Measurements from ENCODE around the gene CTIF. TPM values are rescaled to one million over a fixed set of nuclear protein-coding genes. Genes with fewer than 3 reads are reported as not detected.

Gene CTIF
- total RNA-seq, 1 experiment from 2014 or later, result 5.8 TPM

DNA sequence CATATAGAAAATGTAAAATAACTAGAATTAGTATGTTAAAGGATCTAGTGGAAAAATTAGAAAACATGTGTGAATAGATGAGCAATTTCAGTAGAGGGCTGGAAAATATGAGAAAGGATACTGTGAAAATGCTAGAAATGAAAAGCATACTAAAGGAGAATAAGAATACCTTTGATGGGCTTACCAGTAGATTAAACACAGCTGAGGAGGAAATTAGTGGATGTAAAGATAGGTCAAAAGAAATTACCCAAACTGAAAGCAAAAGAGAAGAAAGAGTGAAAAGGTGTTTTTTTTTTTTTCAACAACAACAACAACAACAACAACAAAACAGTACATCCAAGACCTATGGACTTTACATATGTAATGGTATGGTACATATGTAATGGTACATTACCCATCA, 41.0 kb upstream of the CTIF start:
- Histone ChIP-seq H3K79me2 (ENCODE audit: low read length) (no peaks in the 10 kb centered on the region), H3F3A (ENCODE audit: low read length, unreplicated experiment) (no peaks in the 10 kb centered on the region), H3K4me1 (ENCODE audit: insufficient read depth, low read length) (no peaks in the 10 kb centered on the region), H3K4me2 (ENCODE audit: low read length) (no peak overlapping the region), H3K4me3 (ENCODE audit: low read length) (no peak overlapping the region), H3K27ac (ENCODE audit: low read length) (no peak overlapping the region), H4K20me1 (ENCODE audit: low read length) (no peaks in the 10 kb centered on the region), H3K27me3 (ENCODE audit: low read length) (no peaks in the 10 kb centered on the region), H3K9ac (ENCODE audit: low read length) (no peak overlapping the region), H3K36me3 (ENCODE audit: low read depth, low read length) (no peaks in the 10 kb centered on the region), H3K9me2 (replicated peaks; ENCODE audit: low read length) (no peaks in the 10 kb centered on the region), H2AFZ (ENCODE audit: low read length) (no peak overlapping the region), H3K9me3 (ENCODE audit: low read length) (no peaks in the 10 kb centered on the region)
- POLR2A ChIA-PET (ENCODE audit: unreplicated experiment), result no interaction called here
- intact Hi-C loops (cut with micrococcal nuclease), result no loop called here
- DNase-seq (no peak), ATAC-seq (no peak)
- CTCF ChIA-PET, result no interaction called here
- TF ChIP-seq, protein P1, sequence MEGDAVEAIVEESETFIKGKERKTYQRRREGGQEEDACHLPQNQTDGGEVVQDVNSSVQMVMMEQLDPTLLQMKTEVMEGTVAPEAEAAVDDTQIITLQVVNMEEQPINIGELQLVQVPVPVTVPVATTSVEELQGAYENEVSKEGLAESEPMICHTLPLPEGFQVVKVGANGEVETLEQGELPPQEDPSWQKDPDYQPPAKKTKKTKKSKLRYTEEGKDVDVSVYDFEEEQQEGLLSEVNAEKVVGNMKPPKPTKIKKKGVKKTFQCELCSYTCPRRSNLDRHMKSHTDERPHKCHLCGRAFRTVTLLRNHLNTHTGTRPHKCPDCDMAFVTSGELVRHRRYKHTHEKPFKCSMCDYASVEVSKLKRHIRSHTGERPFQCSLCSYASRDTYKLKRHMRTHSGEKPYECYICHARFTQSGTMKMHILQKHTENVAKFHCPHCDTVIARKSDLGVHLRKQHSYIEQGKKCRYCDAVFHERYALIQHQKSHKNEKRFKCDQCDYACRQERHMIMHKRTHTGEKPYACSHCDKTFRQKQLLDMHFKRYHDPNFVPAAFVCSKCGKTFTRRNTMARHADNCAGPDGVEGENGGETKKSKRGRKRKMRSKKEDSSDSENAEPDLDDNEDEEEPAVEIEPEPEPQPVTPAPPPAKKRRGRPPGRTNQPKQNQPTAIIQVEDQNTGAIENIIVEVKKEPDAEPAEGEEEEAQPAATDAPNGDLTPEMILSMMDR (conservative IDR thresholded peaks at IDR 0.05; ENCODE audit: low read depth, low read length), result no peak
- TF ChIP-seq EZH2phosphoT487 (IDR thresholded peaks at IDR 0.05; ENCODE audit: borderline replicate concordance, low read length) (no peak), EZH2 (IDR thresholded peaks at IDR 0.05; ENCODE audit: low read length, unreplicated experiment) (no peak)
- no TSS peak for BruUV-seq (replicated peaks)

DNA sequence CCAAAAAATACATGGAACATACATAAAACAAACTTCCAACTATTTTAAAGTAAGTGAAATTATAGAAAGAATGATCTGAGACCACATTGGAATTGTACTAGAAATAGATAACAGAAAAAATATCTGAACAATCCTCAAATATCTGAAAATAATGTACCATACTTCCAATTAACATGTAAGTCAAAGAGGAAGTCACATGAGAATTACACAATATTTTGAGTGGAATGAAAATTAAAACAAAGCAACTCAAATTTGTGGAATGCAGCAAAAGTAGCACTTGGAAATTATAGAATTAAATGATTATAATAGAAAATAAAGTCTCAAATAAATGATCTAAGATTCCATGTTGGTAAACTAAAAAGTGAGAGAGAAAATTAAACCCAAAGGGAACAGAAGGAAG, 38.3 kb upstream of the CTIF start:
- H3K79me2 ChIP-seq (ENCODE audit: low read length), result no peaks in the 10 kb centered on the region
- no peak overlapping the region for H3K4me3 ChIP-seq (ENCODE audit: low read length)
- H3K9me2 ChIP-seq (replicated peaks; ENCODE audit: low read length), result no peaks in the 10 kb centered on the region
- no peak overlapping the region for H3K27ac ChIP-seq (ENCODE audit: low read length)
- H3F3A ChIP-seq (ENCODE audit: low read length, unreplicated experiment), result no peaks in the 10 kb centered on the region
- BruUV-seq (replicated peaks), result no TSS peak
- DNase-seq (no peak), ATAC-seq (no peak)
- no peak overlapping the region for H3K9ac ChIP-seq (ENCODE audit: low read length)
- H3K27me3 ChIP-seq (ENCODE audit: low read length), result no peaks in the 10 kb centered on the region
- no peaks in the 10 kb centered on the region for H3K36me3 ChIP-seq (ENCODE audit: low read depth, low read length)
- H3K9me3 ChIP-seq (ENCODE audit: low read length), result no peaks in the 10 kb centered on the region
- TF ChIP-seq, protein P1 (conservative IDR thresholded peaks at IDR 0.05; ENCODE audit: low read depth, low read length), result no peak
- intact Hi-C loops (cut with micrococcal nuclease), result no loop called here
- H2AFZ ChIP-seq (ENCODE audit: low read length), result no peak overlapping the region
- no peaks in the 10 kb centered on the region for H4K20me1 ChIP-seq (ENCODE audit: low read length)
- no peak overlapping the region for H3K4me2 ChIP-seq (ENCODE audit: low read length)
- CTCF ChIA-PET, result no interaction called here
- POLR2A ChIA-PET (ENCODE audit: unreplicated experiment), result no interaction called here
- no peaks in the 10 kb centered on the region for H3K4me1 ChIP-seq (ENCODE audit: insufficient read depth, low read length)

DNA sequence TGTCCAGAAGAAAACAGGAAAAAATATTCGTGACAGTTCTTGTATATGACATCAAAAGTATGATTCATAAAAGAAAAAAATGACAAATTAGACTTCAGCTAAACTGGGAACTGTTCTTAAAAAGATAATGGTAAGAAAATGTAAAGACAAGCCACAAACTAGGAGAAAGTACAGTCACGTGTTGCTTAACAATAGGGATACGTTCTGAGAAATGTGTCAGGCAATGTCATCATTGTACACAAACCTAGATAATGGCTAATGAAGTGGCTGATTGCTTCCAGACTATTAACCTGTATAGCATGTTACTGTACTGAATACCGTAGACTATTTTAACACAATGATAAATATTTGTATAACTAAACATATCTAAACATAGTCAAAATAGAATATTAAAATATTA, 35.9 kb upstream of the CTIF start:
- Histone ChIP-seq H3K9me3 (ENCODE audit: low read length) (no peaks in the 10 kb centered on the region), H3K4me2 (ENCODE audit: low read length) (no peak overlapping the region), H3K36me3 (ENCODE audit: low read depth, low read length) (no peaks in the 10 kb centered on the region), H3F3A (ENCODE audit: low read length, unreplicated experiment) (no peaks in the 10 kb centered on the region), H3K4me3 (ENCODE audit: low read length) (no peak overlapping the region), H2AFZ (ENCODE audit: low read length) (no peak overlapping the region), H3K9ac (ENCODE audit: low read length) (no peak overlapping the region), H3K9me2 (replicated peaks; ENCODE audit: low read length) (no peaks in the 10 kb centered on the region), H3K4me1 (ENCODE audit: insufficient read depth, low read length) (no peaks in the 10 kb centered on the region), H3K79me2 (ENCODE audit: low read length) (no peaks in the 10 kb centered on the region), H4K20me1 (ENCODE audit: low read length) (no peaks in the 10 kb centered on the region), H3K27ac (ENCODE audit: low read length) (no peak overlapping the region), H3K27me3 (ENCODE audit: low read length) (no peaks in the 10 kb centered on the region)
- POLR2A ChIA-PET (ENCODE audit: unreplicated experiment), result no interaction called here
- intact Hi-C loops (cut with micrococcal nuclease), result no loop called here
- TF ChIP-seq, protein P1 (conservative IDR thresholded peaks at IDR 0.05; ENCODE audit: low read depth, low read length), result no peak
- TF ChIP-seq EZH2phosphoT487 (IDR thresholded peaks at IDR 0.05; ENCODE audit: borderline replicate concordance, low read length), result no peak
- CTCF ChIA-PET, result no interaction called here
- ATAC-seq, result no peak
- no peak for DNase-seq
- no TSS peak for BruUV-seq (replicated peaks)
